GM23338 (cell line): Measurements from ENCODE around the gene KYAT1. TPM values are rescaled to one million over a fixed set of nuclear protein-coding genes. Genes with fewer than 3 reads are reported as not detected.

ENCODE experiments used
- ATAC-seq: fragments of 200-7000 bp; cut with Tn5 transposase; 3 replicates; pipeline ENCODE4 v1.9.1; 2020
- DNase-seq: peaks from one replicate; pipeline ENCODE4 v3.0.0-alpha.2; 2015; ENCODE audit warnings: low spot score
- H2AFZ ChIP-seq: fragments of 200-600 bp; sonication (generic); 2 replicates; pipeline ENCODE4 v1.8.0; 2016; ENCODE audit warnings: antibody characterized with exemption, mild to moderate bottlenecking, moderate library complexity
- H3F3A ChIP-seq: fragments of 200-600 bp; sonication (generic); replicated peaks from 2 replicates; pipeline ENCODE4 v1.8.0; 2017; ENCODE audit warnings: antibody characterized with exemption, mixed run types, low read depth
- H3K27ac ChIP-seq: fragments of 200-600 bp; sonication (generic); 2 replicates; pipeline ENCODE4 v1.6.1; 2016; ENCODE audit warnings: low read depth
- H3K27me3 ChIP-seq: fragments of 200-600 bp; sonication (generic); 2 replicates; pipeline ENCODE4 v1.8.0; 2016; ENCODE audit warnings: mild to moderate bottlenecking, mixed run types, moderate library complexity; ENCODE audit not compliant: insufficient read depth
- H3K36me3 ChIP-seq: fragments of 200-600 bp; sonication (generic); 2 replicates; pipeline ENCODE4 v1.8.0; 2016; ENCODE audit warnings: mild to moderate bottlenecking; ENCODE audit not compliant: insufficient read depth
- H3K4me1 ChIP-seq: fragments of 200-600 bp; sonication (generic); 2 replicates; pipeline ENCODE4 v1.8.0; 2016; ENCODE audit warnings: mild to moderate bottlenecking, moderate library complexity; ENCODE audit not compliant: insufficient read depth
- H3K4me2 ChIP-seq: fragments of 200-600 bp; sonication (generic); 2 replicates; pipeline ENCODE4 v1.7.1; 2017; ENCODE audit warnings: mixed run types
- H3K4me3 ChIP-seq: fragments of 200-600 bp; sonication (generic); 2 replicates; pipeline ENCODE4 v1.6.1; 2016; ENCODE audit warnings: mixed run types
- H3K79me2 ChIP-seq: fragments of 200-600 bp; sonication (generic); replicated peaks from 2 replicates; pipeline ENCODE4 v1.8.0; 2017; ENCODE audit warnings: mild to moderate bottlenecking; ENCODE audit not compliant: insufficient read depth
- H3K9me2 ChIP-seq: fragments of 200-600 bp; sonication (generic); 2 replicates; pipeline ENCODE4 v1.8.0; 2017; ENCODE audit not compliant: insufficient read depth
- H4K20me1 ChIP-seq: fragments of 200-600 bp; sonication (generic); replicated peaks from 2 replicates; pipeline ENCODE4 v1.8.0; 2017; ENCODE audit warnings: mild to moderate bottlenecking; ENCODE audit not compliant: insufficient read depth
- H3K27ac Mint-ChIP-seq: 2 replicates; pipeline ENCODE4 v1.8.0; 2020; ENCODE audit warnings: inconsistent platforms, mild to moderate bottlenecking, moderate library complexity, mixed read lengths
- H3K27me3 Mint-ChIP-seq: 3 replicates; pipeline ENCODE4 v1.8.0; 2022; ENCODE audit warnings: low read depth, mild to moderate bottlenecking, moderate library complexity, mixed read lengths, inconsistent platforms; ENCODE audit not compliant: insufficient read depth, poor library complexity
- H3K36me3 Mint-ChIP-seq: 3 replicates; pipeline ENCODE4 v1.8.0; 2021; ENCODE audit warnings: low read depth, mild to moderate bottlenecking, inconsistent platforms, moderate library complexity, mixed read lengths
- H3K4me1 Mint-ChIP-seq: 3 replicates; pipeline ENCODE4 v1.8.0; 2020; ENCODE audit warnings: mild to moderate bottlenecking, inconsistent platforms, mixed read lengths
- H3K4me3 Mint-ChIP-seq: 3 replicates; pipeline ENCODE4 v1.8.0; 2021; ENCODE audit warnings: moderate library complexity, mild to moderate bottlenecking, inconsistent platforms, mixed read lengths
- H3K9me3 Mint-ChIP-seq: 3 replicates; pipeline ENCODE4 v1.8.0; 2020; ENCODE audit warnings: moderate library complexity, mild to moderate bottlenecking, inconsistent platforms, mixed read lengths
- CREB1 ChIP-seq: fragments of 250-450 bp; sonication (Bioruptor Pico); IDR thresholded peaks from 2 replicates; pipeline ENCODE4 v1.5.0; 2020; ENCODE audit warnings: low read depth, mild to moderate bottlenecking, moderate library complexity
- EZH2 ChIP-seq: fragments of 200-600 bp; sonication (generic); IDR thresholded peaks from one replicate; pipeline ENCODE4 v1.8.0; 2017; ENCODE audit warnings: antibody characterized with exemption, mild to moderate bottlenecking, low read depth; ENCODE audit not compliant: unreplicated experiment
- EZH2phosphoT487 ChIP-seq: fragments of 200-600 bp; sonication (generic); IDR thresholded peaks from one replicate; pipeline ENCODE4 v1.8.1; 2018; ENCODE audit warnings: antibody characterized with exemption; ENCODE audit not compliant: unreplicated experiment
- JUNB ChIP-seq: IDR thresholded peaks from one replicate; pipeline ENCODE4 v1.6.1; 2016; ENCODE audit warnings: antibody characterized with exemption; ENCODE audit not compliant: unreplicated experiment
- NANOG ChIP-seq: IDR thresholded peaks from 2 replicates; pipeline ENCODE4 v1.6.1; 2016; ENCODE audit warnings: antibody characterized with exemption, borderline replicate concordance
- POLR2AphosphoS5 ChIP-seq: IDR thresholded peaks from 2 replicates; pipeline ENCODE4 v1.6.1; 2016; ENCODE audit warnings: antibody characterized with exemption, low read depth
- REST ChIP-seq: IDR thresholded peaks from one replicate; pipeline ENCODE4 v1.6.1; 2018; ENCODE audit warnings: antibody characterized with exemption; ENCODE audit not compliant: unreplicated experiment
- STAT1 ChIP-seq: IDR thresholded peaks from one replicate; pipeline ENCODE4 v1.6.1; 2016; ENCODE audit warnings: antibody characterized with exemption; ENCODE audit not compliant: unreplicated experiment
- ZNF331 ChIP-seq: fragments of 250-450 bp; sonication (Bioruptor Pico); IDR thresholded peaks from 2 replicates; pipeline ENCODE4 v1.5.0; 2020; ENCODE audit warnings: low read depth, mild to moderate bottlenecking, moderate library complexity
- polyA plus RNA-seq: library from polyadenylated mRNA; unstranded; fragments of >200 nt; fragmentation: Nextera tagmentation; extraction: Ambion mirVana; gene quantifications from 2 replicates; pipeline ENCODE4 v1.2.1, GENCODE V29; 2016
- total RNA-seq: library from RNA; depleted of rRNA; stranded (reverse); fragments of >200 nt; shearing (Covaris generic); gene quantifications from 2 replicates; pipeline ENCODE4 v1.2.3, GENCODE V29; 2014
- TF ChIP-seq, protein P1 (sequence below): fragments of 250-450 bp; sonication (Bioruptor Pico); IDR thresholded peaks from 2 replicates; pipeline ENCODE4 v1.5.0; 2020; ENCODE audit warnings: mild to moderate bottlenecking, moderate library complexity
- TF ChIP-seq, protein P2 (sequence below): IDR thresholded peaks from 2 replicates; pipeline ENCODE4 v1.6.1; 2016; ENCODE audit warnings: antibody characterized with exemption

Gene KYAT1
- total and polyA plus RNA-seq, 2 experiments from 2014 or later, result 26.1 to 34.0 TPM

- H3K79me2 ChIP-seq, result peaks cover 15% of the 10 kb centered on the region
- H3F3A ChIP-seq, result peaks cover 16% of the 10 kb centered on the region
- H3K27ac ChIP-seq, result 0 out of 2 replicates have a peak overlapping the region, but pooled peaks have one; percentile 66
- H3K9me3 Mint-ChIP-seq, result no peaks in the 10 kb centered on the region; the same call in 2 of the 3 replicates
- DNase-seq (no peak), ATAC-seq (no peak)
- peaks cover 11% of the 10 kb centered on the region for H3K27me3 Mint-ChIP-seq
- H2AFZ ChIP-seq, result no peak overlapping the region
- no peak for TF ChIP-seq STAT1
- TF ChIP-seq REST, result no peak
- TF ChIP-seq EZH2, result no peak
- TF ChIP-seq POLR2AphosphoS5, result no peak
- TF ChIP-seq NANOG, result no peak
- no peak for TF ChIP-seq ZNF331 (CRISPR knock-in tag)
- TF ChIP-seq EZH2phosphoT487, result no peak
- no peak for TF ChIP-seq JUNB
- peak overlapping the region; percentile 99; the same call in 1 of the 2 replicates for H3K4me2 ChIP-seq
- no peak overlapping the region for H3K27ac Mint-ChIP-seq
- peak overlapping the region; percentile 95; the same call in 1 of the 2 replicates for H3K4me3 ChIP-seq
- H4K20me1 ChIP-seq, result no peaks in the 10 kb centered on the region
- H3K4me1 ChIP-seq, result peaks cover 7% of the 10 kb centered on the region
- H3K9me2 ChIP-seq, result no peaks in the 10 kb centered on the region
- H3K36me3 ChIP-seq, result no peaks in the 10 kb centered on the region; the same call in 1 of the 2 replicates
- H3K27me3 ChIP-seq, result no peaks in the 10 kb centered on the region
- H3K4me1 Mint-ChIP-seq, result peaks cover 3% of the 10 kb centered on the region; the same call in 2 of the 3 replicates
- H3K36me3 Mint-ChIP-seq, result peaks cover 12% of the 10 kb centered on the region
- peak overlapping the region; percentile 93 for H3K4me3 Mint-ChIP-seq
Observed at GRCh38 chr9:128788445-128788844, 93.3 kb downstream of the KYAT1 start.

DNA sequence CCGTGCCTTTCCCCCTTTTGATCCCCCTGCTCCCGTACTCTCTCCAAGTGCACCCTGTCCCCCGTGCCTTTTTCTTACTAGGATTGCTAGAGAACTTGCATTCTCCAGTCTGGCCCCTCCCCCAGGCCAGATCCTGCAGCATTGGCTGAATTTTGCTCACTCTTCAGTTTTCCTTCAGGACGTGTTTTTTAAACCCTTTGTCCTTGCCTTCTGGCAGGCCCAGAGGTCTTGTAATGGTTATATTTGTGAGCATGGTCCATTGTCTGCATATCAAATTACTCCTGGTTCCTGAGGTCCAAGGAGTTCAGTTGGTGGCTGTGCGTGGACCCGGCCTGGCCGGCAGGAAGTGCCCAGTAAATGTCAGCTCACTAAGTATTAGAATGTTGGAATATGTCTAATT lies 94.1 kb downstream of the KYAT1 start:
- no peak for ATAC-seq
- Mint-ChIP-seq H3K4me3 (peak overlapping the region; percentile 93), H3K4me1 (peaks cover 3% of the 10 kb centered on the region; the same call in 2 of the 3 replicates), H3K9me3 (no peaks in the 10 kb centered on the region; the same call in 2 of the 3 replicates), H3K27me3 (peaks cover 8% of the 10 kb centered on the region), H3K36me3 (peaks cover 5% of the 10 kb centered on the region; the same call in 2 of the 3 replicates), H3K27ac (peak overlapping the region; percentile 67; the same call in 1 of the 2 replicates)
- Histone ChIP-seq H3K36me3 (no peaks in the 10 kb centered on the region; the same call in 1 of the 2 replicates), H3F3A (peaks cover 16% of the 10 kb centered on the region), H3K4me1 (peaks cover 7% of the 10 kb centered on the region), H3K79me2 (peaks cover 15% of the 10 kb centered on the region), H4K20me1 (no peaks in the 10 kb centered on the region), H3K4me3 (peak overlapping the region; percentile 95), H3K27me3 (no peaks in the 10 kb centered on the region), H3K4me2 (peak overlapping the region; percentile 99), H2AFZ (peak overlapping the region; percentile 92), H3K27ac (peak overlapping the region; percentile 66; the same call in 1 of the 2 replicates), H3K9me2 (no peaks in the 10 kb centered on the region)
- DNase-seq, result no peak
- TF ChIP-seq EZH2 (no peak), JUNB (no peak), ZNF331 (CRISPR knock-in tag) (no peak), CREB1 (CRISPR knock-in tag) (no peak), EZH2phosphoT487 (no peak)
- TF ChIP-seq, protein P1, sequence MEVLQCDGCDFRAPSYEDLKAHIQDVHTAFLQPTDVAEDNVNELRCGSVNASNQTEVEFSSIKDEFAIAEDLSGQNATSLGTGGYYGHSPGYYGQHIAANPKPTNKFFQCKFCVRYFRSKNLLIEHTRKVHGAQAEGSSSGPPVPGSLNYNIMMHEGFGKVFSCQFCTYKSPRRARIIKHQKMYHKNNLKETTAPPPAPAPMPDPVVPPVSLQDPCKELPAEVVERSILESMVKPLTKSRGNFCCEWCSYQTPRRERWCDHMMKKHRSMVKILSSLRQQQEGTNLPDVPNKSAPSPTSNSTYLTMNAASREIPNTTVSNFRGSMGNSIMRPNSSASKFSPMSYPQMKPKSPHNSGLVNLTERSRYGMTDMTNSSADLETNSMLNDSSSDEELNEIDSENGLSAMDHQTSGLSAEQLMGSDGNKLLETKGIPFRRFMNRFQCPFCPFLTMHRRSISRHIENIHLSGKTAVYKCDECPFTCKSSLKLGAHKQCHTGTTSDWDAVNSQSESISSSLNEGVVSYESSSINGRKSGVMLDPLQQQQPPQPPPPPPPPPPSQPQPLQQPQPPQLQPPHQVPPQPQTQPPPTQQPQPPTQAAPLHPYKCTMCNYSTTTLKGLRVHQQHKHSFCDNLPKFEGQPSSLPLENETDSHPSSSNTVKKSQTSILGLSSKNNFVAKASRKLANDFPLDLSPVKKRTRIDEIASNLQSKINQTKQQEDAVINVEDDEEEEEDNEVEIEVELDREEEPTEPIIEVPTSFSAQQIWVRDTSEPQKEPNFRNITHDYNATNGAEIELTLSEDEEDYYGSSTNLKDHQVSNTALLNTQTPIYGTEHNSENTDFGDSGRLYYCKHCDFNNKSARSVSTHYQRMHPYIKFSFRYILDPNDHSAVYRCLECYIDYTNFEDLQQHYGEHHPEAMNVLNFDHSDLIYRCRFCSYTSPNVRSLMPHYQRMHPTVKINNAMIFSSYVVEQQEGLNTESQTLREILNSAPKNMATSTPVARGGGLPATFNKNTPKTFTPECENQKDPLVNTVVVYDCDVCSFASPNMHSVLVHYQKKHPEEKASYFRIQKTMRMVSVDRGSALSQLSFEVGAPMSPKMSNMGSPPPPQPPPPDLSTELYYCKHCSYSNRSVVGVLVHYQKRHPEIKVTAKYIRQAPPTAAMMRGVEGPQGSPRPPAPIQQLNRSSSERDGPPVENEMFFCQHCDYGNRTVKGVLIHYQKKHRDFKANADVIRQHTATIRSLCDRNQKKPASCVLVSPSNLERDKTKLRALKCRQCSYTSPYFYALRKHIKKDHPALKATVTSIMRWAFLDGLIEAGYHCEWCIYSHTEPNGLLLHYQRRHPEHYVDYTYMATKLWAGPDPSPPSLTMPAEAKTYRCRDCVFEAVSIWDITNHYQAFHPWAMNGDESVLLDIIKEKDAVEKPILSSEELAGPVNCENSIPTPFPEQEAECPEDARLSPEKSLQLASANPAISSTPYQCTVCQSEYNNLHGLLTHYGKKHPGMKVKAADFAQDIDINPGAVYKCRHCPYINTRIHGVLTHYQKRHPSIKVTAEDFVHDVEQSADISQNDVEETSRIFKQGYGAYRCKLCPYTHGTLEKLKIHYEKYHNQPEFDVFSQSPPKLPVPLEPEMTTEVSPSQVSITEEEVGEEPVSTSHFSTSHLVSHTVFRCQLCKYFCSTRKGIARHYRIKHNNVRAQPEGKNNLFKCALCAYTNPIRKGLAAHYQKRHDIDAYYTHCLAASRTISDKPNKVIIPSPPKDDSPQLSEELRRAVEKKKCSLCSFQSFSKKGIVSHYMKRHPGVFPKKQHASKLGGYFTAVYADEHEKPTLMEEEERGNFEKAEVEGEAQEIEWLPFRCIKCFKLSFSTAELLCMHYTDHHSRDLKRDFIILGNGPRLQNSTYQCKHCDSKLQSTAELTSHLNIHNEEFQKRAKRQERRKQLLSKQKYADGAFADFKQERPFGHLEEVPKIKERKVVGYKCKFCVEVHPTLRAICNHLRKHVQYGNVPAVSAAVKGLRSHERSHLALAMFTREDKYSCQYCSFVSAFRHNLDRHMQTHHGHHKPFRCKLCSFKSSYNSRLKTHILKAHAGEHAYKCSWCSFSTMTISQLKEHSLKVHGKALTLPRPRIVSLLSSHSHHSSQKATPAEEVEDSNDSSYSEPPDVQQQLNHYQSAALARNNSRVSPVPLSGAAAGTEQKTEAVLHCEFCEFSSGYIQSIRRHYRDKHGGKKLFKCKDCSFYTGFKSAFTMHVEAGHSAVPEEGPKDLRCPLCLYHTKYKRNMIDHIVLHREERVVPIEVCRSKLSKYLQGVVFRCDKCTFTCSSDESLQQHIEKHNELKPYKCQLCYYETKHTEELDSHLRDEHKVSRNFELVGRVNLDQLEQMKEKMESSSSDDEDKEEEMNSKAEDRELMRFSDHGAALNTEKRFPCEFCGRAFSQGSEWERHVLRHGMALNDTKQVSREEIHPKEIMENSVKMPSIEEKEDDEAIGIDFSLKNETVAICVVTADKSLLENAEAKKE, result no peak
- TF ChIP-seq, protein P2, sequence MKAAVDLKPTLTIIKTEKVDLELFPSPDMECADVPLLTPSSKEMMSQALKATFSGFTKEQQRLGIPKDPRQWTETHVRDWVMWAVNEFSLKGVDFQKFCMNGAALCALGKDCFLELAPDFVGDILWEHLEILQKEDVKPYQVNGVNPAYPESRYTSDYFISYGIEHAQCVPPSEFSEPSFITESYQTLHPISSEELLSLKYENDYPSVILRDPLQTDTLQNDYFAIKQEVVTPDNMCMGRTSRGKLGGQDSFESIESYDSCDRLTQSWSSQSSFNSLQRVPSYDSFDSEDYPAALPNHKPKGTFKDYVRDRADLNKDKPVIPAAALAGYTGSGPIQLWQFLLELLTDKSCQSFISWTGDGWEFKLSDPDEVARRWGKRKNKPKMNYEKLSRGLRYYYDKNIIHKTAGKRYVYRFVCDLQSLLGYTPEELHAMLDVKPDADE, result no peak
